GM19438 (cell line): Measurements from ENCODE around the gene STXBP6.

Experiments used
- ATAC-seq: cut with Tn5 transposase; IDR thresholded peaks from one replicate; pipeline ENCODE4 v1.9.1; 2021; ENCODE audit warnings: low read depth; ENCODE audit not compliant: unreplicated experiment

The STXBP6 gene

DNA sequence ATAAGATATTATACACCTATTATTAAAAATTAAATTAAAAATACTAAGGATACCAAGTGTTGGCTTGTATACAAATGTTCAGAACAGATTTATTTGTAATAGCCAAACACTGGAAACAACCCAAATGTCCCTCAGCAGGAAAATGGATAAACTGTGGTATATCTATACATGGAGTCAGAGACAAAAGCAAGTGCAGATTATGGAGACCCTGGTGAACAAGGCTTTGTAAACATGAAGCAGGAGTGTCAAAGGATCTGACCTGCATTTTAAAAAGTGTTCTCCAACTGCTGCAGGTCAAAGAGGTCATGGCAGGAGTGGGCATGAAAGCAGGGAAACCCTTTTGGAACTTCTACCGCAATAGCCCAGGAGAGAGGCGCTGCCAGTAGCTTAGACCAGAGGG is 181.6 kb downstream of the STXBP6 start:
- ATAC-seq: no peak

DNA sequence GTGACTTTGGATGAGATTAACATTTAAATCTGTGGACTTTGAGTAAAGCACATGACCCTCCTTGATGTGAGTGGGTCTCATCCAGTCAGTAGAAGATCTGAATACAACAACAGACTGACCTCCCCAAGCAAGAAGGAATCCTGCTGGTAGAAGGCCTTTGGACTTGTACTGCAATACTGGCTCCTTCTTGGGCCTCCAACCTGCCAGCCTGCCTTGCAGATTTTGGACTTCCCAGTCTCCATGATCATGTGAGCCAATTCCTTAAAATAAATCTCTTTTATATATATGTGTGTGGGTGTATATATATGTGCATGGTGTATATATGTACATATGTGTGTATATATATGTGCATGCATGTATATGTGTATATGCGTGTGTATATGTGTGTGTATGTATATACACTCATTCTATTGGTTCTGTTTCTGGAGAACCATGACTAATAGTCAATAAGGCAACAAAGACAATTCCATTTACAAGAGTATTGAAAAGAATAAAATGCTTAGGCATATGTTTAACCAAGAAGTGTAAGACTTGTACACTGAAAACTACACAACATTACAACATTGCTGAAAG is 183.8 kb downstream of the STXBP6 start:
- ATAC-seq: no peak

- ATAC-seq: no peak
Observed at GRCh38 chr14:24863968-24864684, 185.8 kb downstream of the STXBP6 start.

GRCh38 chr14:24861083-24861630 is 188.8 kb downstream of the STXBP6 start:
- no peak for ATAC-seq

DNA sequence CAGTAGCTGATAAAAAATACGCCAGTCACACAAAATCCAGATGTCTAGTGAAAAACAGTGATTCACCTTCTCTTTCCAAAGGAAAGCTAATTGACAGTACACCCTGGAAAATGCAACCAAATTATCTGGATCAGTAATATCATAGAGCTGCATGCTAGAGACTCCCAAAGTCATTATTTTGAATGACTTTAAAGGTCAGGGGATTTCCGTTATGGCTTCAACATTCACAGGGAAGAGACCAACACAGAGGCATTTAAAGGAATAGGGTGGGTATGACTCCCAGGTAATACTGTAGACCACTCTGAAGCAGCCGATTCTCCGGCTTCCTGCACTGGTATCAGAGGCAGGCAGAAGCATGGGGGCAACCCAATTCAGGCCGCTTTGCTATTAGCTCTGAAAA is 190.4 kb downstream of the STXBP6 start:
- no peak for ATAC-seq

DNA sequence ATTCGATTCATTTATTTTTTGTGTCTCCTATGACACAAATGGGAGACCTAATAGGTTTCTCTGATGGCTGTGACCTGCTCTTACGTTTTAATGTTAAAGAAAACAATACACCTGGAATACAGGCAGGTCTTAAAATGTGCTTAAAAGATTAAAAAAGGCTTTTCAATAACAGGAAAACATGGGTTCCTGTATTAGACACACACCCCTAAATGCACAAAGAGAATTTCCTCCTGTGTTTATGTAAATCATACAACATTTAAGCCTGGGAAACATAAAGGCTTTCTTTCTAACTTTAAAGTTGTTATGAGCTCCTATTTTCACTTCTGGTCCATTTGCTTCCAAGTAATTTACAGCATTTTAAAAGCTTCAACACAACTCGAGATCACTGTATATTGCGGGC is 191.3 kb downstream of the STXBP6 start:
- ATAC-seq: no peak

GRCh38 chr14:24858052-24858451 is 191.9 kb downstream of the STXBP6 start:
- ATAC-seq: no peak

- no peak for ATAC-seq
Observed at GRCh38 chr14:24857277-24857676, 192.7 kb downstream of the STXBP6 start.

- no peak for ATAC-seq
Observed at GRCh38 chr14:24853446-24853845, 196.5 kb downstream of the STXBP6 start.

- no peak for ATAC-seq
Observed at GRCh38 chr14:24852312-24853060, 197.5 kb downstream of the STXBP6 start.

DNA sequence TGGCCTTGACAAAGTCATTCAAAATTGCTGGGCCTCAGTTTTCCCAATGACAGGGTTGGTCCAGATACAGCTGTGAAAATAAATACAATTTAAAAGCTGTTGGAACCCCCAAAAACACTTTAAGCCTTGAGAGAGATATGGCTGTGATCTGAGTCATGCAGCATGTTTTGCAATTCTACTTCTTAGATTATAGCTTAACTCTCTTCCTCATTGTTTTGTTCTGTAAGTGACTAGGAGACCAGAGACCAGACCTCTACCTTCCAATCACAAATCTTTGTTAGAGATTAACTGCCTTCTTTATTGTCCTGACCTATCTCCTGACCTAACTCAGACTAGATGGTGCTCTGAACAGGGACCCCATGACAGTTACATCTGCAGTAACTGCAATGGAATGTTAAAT is 198.1 kb downstream of the STXBP6 start:
- no peak for ATAC-seq

DNA sequence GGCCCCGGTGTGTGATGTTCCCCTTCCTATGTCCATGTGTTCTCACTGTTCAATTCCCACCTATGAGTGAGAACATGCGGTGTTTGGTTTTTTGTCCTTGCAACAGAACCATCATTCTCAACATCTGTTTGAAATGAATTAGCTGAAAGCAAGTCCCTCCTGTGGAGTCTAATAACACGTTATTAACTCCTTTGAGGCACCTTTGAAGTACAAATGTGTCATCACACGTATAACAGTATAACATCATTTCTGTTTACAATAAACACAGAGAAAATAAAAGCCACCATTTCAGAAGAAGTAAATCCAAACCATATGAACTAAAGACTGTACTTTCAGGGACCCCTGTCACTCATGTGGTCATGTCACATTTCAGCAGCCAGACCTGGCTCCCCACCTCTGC is 198.5 kb downstream of the STXBP6 start:
- no peak for ATAC-seq

GRCh38 chr14:24850072-24850471 is 199.9 kb downstream of the STXBP6 start:
- ATAC-seq: no peak

DNA sequence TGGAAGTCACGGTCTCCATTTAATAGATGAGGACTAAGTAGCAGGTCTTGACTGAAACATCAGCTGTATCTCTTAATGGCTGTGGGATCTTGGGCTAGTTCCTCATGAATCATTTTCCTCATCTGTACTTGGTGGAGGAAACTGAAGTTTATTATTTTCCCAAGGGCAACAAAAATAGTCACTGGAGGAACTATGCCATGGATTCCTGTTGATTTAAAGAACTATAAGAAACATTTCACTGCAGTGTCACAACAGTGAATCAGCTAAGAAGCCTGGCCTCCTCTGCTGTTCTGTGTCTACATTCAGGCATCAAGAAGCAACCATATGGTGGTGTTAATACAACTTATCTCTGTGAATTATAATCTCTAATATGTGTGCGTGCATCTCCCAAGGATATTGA is 200.5 kb downstream of the STXBP6 start:
- ATAC-seq: no peak

GRCh38 chr14:24848102-24848790 is 201.7 kb downstream of the STXBP6 start:
- ATAC-seq: no peak

DNA sequence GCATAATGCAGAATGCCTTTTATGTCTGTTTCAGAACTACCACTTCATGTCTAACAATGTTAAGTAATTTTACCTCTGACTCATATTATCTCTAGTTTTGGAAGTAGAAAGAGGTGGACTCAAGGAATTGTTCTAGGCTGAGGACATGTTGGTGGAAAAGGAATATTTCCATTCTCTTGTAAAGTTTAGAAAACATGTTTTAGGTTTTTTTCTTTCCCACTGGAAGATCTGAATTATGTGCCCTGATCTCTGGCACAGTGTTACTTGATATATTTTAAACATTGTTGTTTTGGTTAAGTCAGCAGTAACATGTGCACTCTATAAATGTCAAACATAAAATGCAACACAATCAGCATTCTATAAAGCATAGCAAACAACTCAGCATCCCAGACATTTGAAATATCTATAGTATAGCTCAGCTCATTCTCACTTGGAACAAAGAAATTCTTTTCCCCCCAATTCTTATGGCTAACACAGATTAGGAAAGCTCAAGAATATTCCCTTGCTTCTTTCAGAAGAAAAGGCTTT is 202.3 kb downstream of the STXBP6 start:
- ATAC-seq: no peak

DNA sequence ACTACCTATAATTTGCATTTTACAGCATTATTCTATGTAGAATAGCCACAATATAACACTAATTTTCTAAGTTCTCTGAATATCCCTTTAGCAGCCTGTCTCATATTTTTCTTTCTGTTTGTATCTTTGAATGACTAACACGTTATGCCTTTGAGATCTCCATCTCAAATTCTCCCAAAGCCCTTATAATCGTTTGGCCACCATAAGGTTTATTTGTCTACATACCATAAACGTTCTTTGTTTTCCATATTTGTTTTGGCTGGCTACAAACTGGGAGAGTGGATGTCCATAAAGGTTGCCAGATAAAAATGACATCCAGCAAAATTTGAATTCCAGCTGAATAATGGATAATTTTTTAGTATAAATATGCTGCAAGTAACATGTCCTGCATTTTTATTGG is 203.7 kb downstream of the STXBP6 start:
- no peak for ATAC-seq

DNA sequence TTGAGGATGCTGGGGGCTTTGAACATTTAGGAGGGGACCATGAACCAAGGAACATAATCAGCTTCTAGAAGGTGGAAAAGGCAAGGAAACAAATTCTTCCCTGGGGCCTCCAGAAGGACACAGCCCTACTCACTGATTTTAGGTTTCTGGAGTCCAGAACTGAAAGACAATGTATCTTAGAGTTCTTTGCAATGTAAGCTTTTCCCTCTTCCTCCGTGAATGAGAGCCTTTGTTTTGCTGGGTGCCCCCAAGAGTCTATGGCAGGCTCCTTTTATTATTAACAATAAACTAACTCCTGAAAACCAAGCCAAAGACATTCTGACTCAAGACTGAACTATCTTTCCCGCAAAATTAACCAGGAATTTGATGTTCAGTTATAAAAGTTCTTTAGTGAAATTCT is 204.1 kb downstream of the STXBP6 start:
- ATAC-seq: no peak

- no peak for ATAC-seq
Observed at GRCh38 chr14:24844011-24844410, 205.9 kb downstream of the STXBP6 start.

GRCh38 chr14:24843494-24843893 is 206.5 kb downstream of the STXBP6 start:
- ATAC-seq: peak; percentile 87
